A673 (cell line): ENCODE data around the gene PPM1D.

Experiments used
- CTCF ChIP-seq: fragments of 300-800, 200-600 bp; sonication (generic); conservative IDR thresholded peaks from 2 replicates; pipeline ENCODE4 v1.5.1; 2017; ENCODE audit warnings: low read depth, mild to moderate bottlenecking, antibody characterized with exemption, low read length, moderate library complexity, mixed read lengths
- EZH2 ChIP-seq: fragments of 200-600 bp; sonication (generic); IDR thresholded peaks from 2 replicates; pipeline ENCODE4 v1.6.1; 2017; ENCODE audit warnings: borderline replicate concordance, low read depth, mild to moderate bottlenecking, mixed read lengths, antibody characterized with exemption, low read length; ENCODE audit not compliant: poor library complexity, severe bottlenecking

GRCh38 chr17:60602385-60602742 lies 2.4 kb downstream of the PPM1D start:
- TF ChIP-seq CTCF (no peak), EZH2 (no peak)
